Caco-2 (cell line): ENCODE measurements around the gene SUN1. TPM values are rescaled to one million over a fixed set of nuclear protein-coding genes. Genes with fewer than 3 reads are reported as not detected.

Source experiments
- BruUV-seq: library from RNA; stranded (reverse); fragments of 400-500 nt; replicated peaks from 2 replicates; lab custom pipeline; 2021; lab: Mats Ljungman, UMichigan
- CTCF ChIA-PET: fragments of 300-600 bp; sonication (Branson Sonifier 250); formaldehyde crosslinking; loops from one replicate; lab custom pipeline; 2022; ENCODE audit warnings: antibody characterized with exemption; lab: Charles Lee
- POLR2A ChIA-PET: fragments of 300-600 bp; sonication (Branson Sonifier 250); formaldehyde crosslinking; loops from one replicate; lab custom pipeline; 2022; ENCODE audit warnings: antibody characterized with exemption; lab: Charles Lee
- DNase-seq, 2 experiments: peaks; one replicate each; pipeline versions ENCODE4 v3.0.0 to v3.0.0-alpha.2; 2020 to 2022
- H3K27me3 ChIP-seq: replicated peaks from 2 replicates; pipeline ENCODE4 v1.6.0; 2011; ENCODE audit warnings: low read length; ENCODE audit not compliant: control insufficient read depth, insufficient read depth
- H3K36me3 ChIP-seq: 2 replicates; pipeline ENCODE4 v1.5.1; 2011; ENCODE audit warnings: low read length; ENCODE audit not compliant: control insufficient read depth, insufficient read depth
- H3K4me1 ChIP-seq: fragments of 250-450 bp; sonication (Bioruptor Pico); 2 replicates; pipeline ENCODE4 v1.5.1; 2020; ENCODE audit warnings: mild to moderate bottlenecking
- H3K4me3 ChIP-seq: 2 replicates; pipeline ENCODE4 v1.5.1; 2011; ENCODE audit warnings: low read depth, mild to moderate bottlenecking, control low read depth, low read length
- H3K9me3 ChIP-seq: fragments of 250-450 bp; sonication (Bioruptor Pico); 2 replicates; pipeline ENCODE4 v1.5.1; 2020; ENCODE audit warnings: mild to moderate bottlenecking, moderate library complexity
- H3K27ac Mint-ChIP-seq: one replicate; pipeline ENCODE4 v1.8.0; 2022; ENCODE audit warnings: mixed read lengths; ENCODE audit not compliant: unreplicated experiment
- H3K27me3 Mint-ChIP-seq: one replicate; pipeline ENCODE4 v1.8.0; 2022; ENCODE audit warnings: mixed read lengths; ENCODE audit not compliant: insufficient read depth, unreplicated experiment
- H3K36me3 Mint-ChIP-seq: one replicate; pipeline ENCODE4 v1.8.0; 2022; ENCODE audit warnings: mild to moderate bottlenecking, mixed read lengths; ENCODE audit not compliant: insufficient read depth, unreplicated experiment
- H3K4me1 Mint-ChIP-seq: one replicate; pipeline ENCODE4 v1.8.0; 2022; ENCODE audit warnings: low read depth, mixed read lengths; ENCODE audit not compliant: unreplicated experiment
- H3K4me3 Mint-ChIP-seq: one replicate; pipeline ENCODE4 v1.8.0; 2022; ENCODE audit warnings: mild to moderate bottlenecking, moderate library complexity, mixed read lengths; ENCODE audit not compliant: unreplicated experiment
- H3K9me3 Mint-ChIP-seq: one replicate; pipeline ENCODE4 v1.8.0; 2022; ENCODE audit warnings: mixed read lengths; ENCODE audit not compliant: unreplicated experiment
- intact Hi-C: fragments of 100-400 bp; cut with micrococcal nuclease; formaldehyde crosslinking; loops from one replicate; pipeline ENCODE4 v1.10.0; 2022; ENCODE audit not compliant: unreplicated experiment
- total RNA-seq: library from RNA; stranded (reverse); gene quantifications from 2 replicates; pipeline ENCODE4 v1.2.3, GENCODE V29; 2022
- TF ChIP-seq, protein P1 (sequence below), 2 experiments: fragments of 200-600 bp in 1 of 2; IDR thresholded peaks; 1 replicate in 1 of 2; 2 replicates in 1 of 2; pipeline versions ENCODE4 v1.5.1 to v1.8.0; 2011 to 2022; ENCODE audit warnings: antibody characterized with exemption in 1 of 2, control low read depth in 1 of 2, inconsistent platforms in 1 of 2, low read depth in 1 of 2, low read length in 1 of 2, mild to moderate bottlenecking in 1 of 2, moderate library complexity in 1 of 2; ENCODE audit not compliant: insufficient read depth in 1 of 2, severe bottlenecking in 1 of 2, unreplicated experiment in 1 of 2

The SUN1 gene
- total RNA-seq, 1 experiment from 2014 or later: 146 TPM

- ChIA-PET CTCF (interaction anchor here (0.6 to 0.7 kb wide), 5 partner anchors 27 to 518 kb away, joined by 4 to 11 read pairs (median 4); no protein-coding TSS in a partner anchor), POLR2A (no interaction called here)
- Mint-ChIP-seq H3K4me3 (no peak overlapping the region), H3K9me3 (peaks cover 11% of the 10 kb centered on the region), H3K27me3 (no peaks in the 10 kb centered on the region), H3K4me1 (no peaks in the 10 kb centered on the region), H3K36me3 (peaks cover 43% of the 10 kb centered on the region), H3K27ac (no peak overlapping the region)
- no peaks in the 10 kb centered on the region; the same call in 1 of the 2 replicates for H3K36me3 ChIP-seq
- DNase-seq: peak; percentile 66 to 79
- no peaks in the 10 kb centered on the region for H3K27me3 ChIP-seq
- no peaks in the 10 kb centered on the region for H3K9me3 ChIP-seq
- TF ChIP-seq, protein P1, sequence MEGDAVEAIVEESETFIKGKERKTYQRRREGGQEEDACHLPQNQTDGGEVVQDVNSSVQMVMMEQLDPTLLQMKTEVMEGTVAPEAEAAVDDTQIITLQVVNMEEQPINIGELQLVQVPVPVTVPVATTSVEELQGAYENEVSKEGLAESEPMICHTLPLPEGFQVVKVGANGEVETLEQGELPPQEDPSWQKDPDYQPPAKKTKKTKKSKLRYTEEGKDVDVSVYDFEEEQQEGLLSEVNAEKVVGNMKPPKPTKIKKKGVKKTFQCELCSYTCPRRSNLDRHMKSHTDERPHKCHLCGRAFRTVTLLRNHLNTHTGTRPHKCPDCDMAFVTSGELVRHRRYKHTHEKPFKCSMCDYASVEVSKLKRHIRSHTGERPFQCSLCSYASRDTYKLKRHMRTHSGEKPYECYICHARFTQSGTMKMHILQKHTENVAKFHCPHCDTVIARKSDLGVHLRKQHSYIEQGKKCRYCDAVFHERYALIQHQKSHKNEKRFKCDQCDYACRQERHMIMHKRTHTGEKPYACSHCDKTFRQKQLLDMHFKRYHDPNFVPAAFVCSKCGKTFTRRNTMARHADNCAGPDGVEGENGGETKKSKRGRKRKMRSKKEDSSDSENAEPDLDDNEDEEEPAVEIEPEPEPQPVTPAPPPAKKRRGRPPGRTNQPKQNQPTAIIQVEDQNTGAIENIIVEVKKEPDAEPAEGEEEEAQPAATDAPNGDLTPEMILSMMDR (IDR thresholded peaks at IDR 0.05; ENCODE audit: insufficient read depth in 1 of 2, low read depth in 1 of 2, low read length in 1 of 2, severe bottlenecking in 1 of 2, unreplicated experiment in 1 of 2): peak; percentile 71 to 90
- no peak overlapping the region for H3K4me3 ChIP-seq
- intact Hi-C loops: loop anchor here (1.0 to 5.0 kb wide), 2 partner anchors 51 to 87 kb away; no protein-coding TSS in a partner anchor
- BruUV-seq: no TSS peak
- no peaks in the 10 kb centered on the region for H3K4me1 ChIP-seq
Measured at GRCh38 chr7:786472-787255, 45.6 kb upstream of the SUN1 start.

- H3K9me3 Mint-ChIP-seq: peaks cover 11% of the 10 kb centered on the region
- TF ChIP-seq, protein P1 (IDR thresholded peaks at IDR 0.05; ENCODE audit: insufficient read depth in 1 of 2, low read depth in 1 of 2, low read length in 1 of 2, severe bottlenecking in 1 of 2, unreplicated experiment in 1 of 2): no peak
- no peaks in the 10 kb centered on the region for H3K27me3 Mint-ChIP-seq
- H3K27me3 ChIP-seq: no peaks in the 10 kb centered on the region
- DNase-seq: no peak
- CTCF ChIA-PET: no interaction called here
- intact Hi-C loops: loop anchor here (5.0 kb wide), 1 partner anchor 50 kb away; no protein-coding TSS in a partner anchor
- no TSS peak for BruUV-seq
- peaks cover 34% of the 10 kb centered on the region for H3K36me3 Mint-ChIP-seq
- POLR2A ChIA-PET: no interaction called here
- no peak overlapping the region for H3K4me3 Mint-ChIP-seq
- no peaks in the 10 kb centered on the region for H3K4me1 ChIP-seq
- H3K36me3 ChIP-seq: no peaks in the 10 kb centered on the region; the same call in 1 of the 2 replicates
- H3K4me1 Mint-ChIP-seq: no peaks in the 10 kb centered on the region
- no peak overlapping the region for H3K27ac Mint-ChIP-seq
- no peaks in the 10 kb centered on the region for H3K9me3 ChIP-seq
- H3K4me3 ChIP-seq: no peak overlapping the region
Measured at GRCh38 chr7:787332-788240, 44.7 kb upstream of the SUN1 start.

DNA sequence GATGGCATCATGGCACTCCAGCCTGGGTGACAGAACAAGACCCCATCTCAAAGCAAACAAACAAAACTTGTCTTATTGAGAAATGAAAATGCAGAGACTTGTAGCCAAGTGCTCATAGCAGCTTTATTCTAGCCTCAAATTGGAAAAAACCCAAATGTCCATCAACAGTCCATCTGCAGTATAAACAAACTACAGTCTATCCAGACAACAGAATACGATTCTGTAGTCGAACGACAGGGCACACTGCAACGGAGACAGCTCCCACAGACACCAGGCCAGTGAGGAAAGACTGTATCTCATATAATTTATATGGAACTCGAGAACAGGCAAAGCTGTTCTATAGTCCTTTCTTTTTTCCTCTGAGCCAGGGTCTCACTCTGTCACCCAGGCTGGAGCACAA lies 40.8 kb upstream of the SUN1 start:
- no peak overlapping the region for H3K4me3 ChIP-seq
- DNase-seq: no peak
- no peaks in the 10 kb centered on the region for H3K27me3 Mint-ChIP-seq
- intact Hi-C loops: no loop called here
- H3K4me3 Mint-ChIP-seq: no peak overlapping the region
- H3K27me3 ChIP-seq: no peaks in the 10 kb centered on the region
- ChIA-PET CTCF (no interaction called here), POLR2A (no interaction called here)
- H3K27ac Mint-ChIP-seq: no peak overlapping the region
- H3K4me1 ChIP-seq: no peaks in the 10 kb centered on the region
- no peaks in the 10 kb centered on the region for H3K9me3 ChIP-seq
- TF ChIP-seq, protein P1 (IDR thresholded peaks at IDR 0.05; ENCODE audit: insufficient read depth in 1 of 2, low read depth in 1 of 2, low read length in 1 of 2, severe bottlenecking in 1 of 2, unreplicated experiment in 1 of 2): no peak
- H3K36me3 ChIP-seq: no peaks in the 10 kb centered on the region
- no peaks in the 10 kb centered on the region for H3K4me1 Mint-ChIP-seq
- H3K9me3 Mint-ChIP-seq: peaks cover 11% of the 10 kb centered on the region
- BruUV-seq: no TSS peak
- peaks cover 9% of the 10 kb centered on the region for H3K36me3 Mint-ChIP-seq
